HFFc6 (cell line): ENCODE results near the gene CDKN1B. TPM values are rescaled to one million over a fixed set of nuclear protein-coding genes. Genes with fewer than 3 reads are reported as not detected.
"Not testable (repeated sequence)": the region's sequence is repeated elsewhere in the genome, so short reads cannot be mapped to it uniquely, and the experiment has no call there.

Experiments used
- DNase-seq: peaks from one replicate; pipeline ENCODE4 v3.0.0-alpha.2; 2018
- H3K27ac Mint-ChIP-seq: 2 replicates; pipeline ENCODE4 v1.8.0; 2020; ENCODE audit warnings: mild to moderate bottlenecking, mixed read lengths
- H3K27me3 Mint-ChIP-seq: 2 replicates; pipeline ENCODE4 v1.8.0; 2021; ENCODE audit warnings: mild to moderate bottlenecking, moderate library complexity, mixed read lengths; ENCODE audit not compliant: insufficient read depth
- H3K36me3 Mint-ChIP-seq: 2 replicates; pipeline ENCODE4 v1.8.0; 2021; ENCODE audit warnings: low read depth, mixed read lengths
- H3K4me1 Mint-ChIP-seq: 2 replicates; pipeline ENCODE4 v1.8.0; 2020; ENCODE audit warnings: low read depth, mixed read lengths
- H3K4me3 Mint-ChIP-seq: 2 replicates; pipeline ENCODE4 v1.8.0; 2020; ENCODE audit warnings: mild to moderate bottlenecking, moderate library complexity, mixed read lengths
- H3K9me3 Mint-ChIP-seq: 2 replicates; pipeline ENCODE4 v1.8.0; 2020; ENCODE audit warnings: mild to moderate bottlenecking, mixed read lengths
- CTCF ChIP-seq: fragments of 200-600 bp; sonication (generic); IDR thresholded peaks from 2 replicates; pipeline ENCODE4 v1.5.0; 2021; ENCODE audit warnings: antibody characterized with exemption, mild to moderate bottlenecking
- total RNA-seq, 6 experiments: library from RNA; stranded (reverse); fragmentation: NEBNext Ultra II Directional; extraction: Animal tissue kit (Norgen Biotek cat#: 25700); gene quantifications; 2 replicates in 1 of 6; 3 replicates in 5 of 6; pipeline ENCODE4 v1.2.3, GENCODE V29; 2021

The CDKN1B gene
- total RNA-seq, 6 experiments from 2014 or later = 22.9 to 31.4 (median 29.7) TPM

- Mint-ChIP-seq H3K9me3 (no peaks in the 10 kb centered on the region), H3K4me1 (peaks cover 80% of the 10 kb centered on the region), H3K4me3 (peak overlapping the region; percentile 87; the same call in 1 of the 2 replicates)
Observed at GRCh38 chr12:12733118-12733517, 15.9 kb downstream of the CDKN1B start.

GRCh38 chr12:12734054-12734453 lies 16.9 kb downstream of the CDKN1B start:
- peak overlapping the region; percentile 87 for H3K4me3 Mint-ChIP-seq
- peaks cover 6% of the 10 kb centered on the region for H3K36me3 Mint-ChIP-seq
- peaks cover 78% of the 10 kb centered on the region for H3K4me1 Mint-ChIP-seq
- no peaks in the 10 kb centered on the region for H3K9me3 Mint-ChIP-seq
- no peaks in the 10 kb centered on the region; the same call in 1 of the 2 replicates for H3K27me3 Mint-ChIP-seq
- TF ChIP-seq CTCF = no peak
- H3K27ac Mint-ChIP-seq = peak overlapping the region; percentile 96
- DNase-seq = peak; percentile 58

More at GRCh38 chr12:12733118-12733517, 15.9 kb downstream of the CDKN1B start:
- Mint-ChIP-seq H3K36me3 (peaks cover 12% of the 10 kb centered on the region), H3K27ac (peak overlapping the region; percentile 96), H3K27me3 (no peaks in the 10 kb centered on the region; the same call in 1 of the 2 replicates)
- DNase-seq = no peak
- no peak for TF ChIP-seq CTCF

- H3K27ac Mint-ChIP-seq = peak overlapping the region; percentile 96
- peaks cover 5% of the 10 kb centered on the region; the same call in 1 of the 2 replicates for H3K36me3 Mint-ChIP-seq
- peak overlapping the region; percentile 87 for H3K4me3 Mint-ChIP-seq
- H3K4me1 Mint-ChIP-seq = peaks cover 79% of the 10 kb centered on the region
- no peaks in the 10 kb centered on the region for H3K9me3 Mint-ChIP-seq
- TF ChIP-seq CTCF = no peak
- H3K27me3 Mint-ChIP-seq = no peaks in the 10 kb centered on the region; the same call in 1 of the 2 replicates
- peak; percentile 66 for DNase-seq
Observed at GRCh38 chr12:12734561-12735071, 17.4 kb downstream of the CDKN1B start.

GRCh38 chr12:12735301-12735700 lies 18.1 kb downstream of the CDKN1B start:
- H3K4me3 Mint-ChIP-seq = peak overlapping the region; percentile 87
- peaks cover 74% of the 10 kb centered on the region for H3K4me1 Mint-ChIP-seq
- no peaks in the 10 kb centered on the region; the same call in 1 of the 2 replicates for H3K36me3 Mint-ChIP-seq
- peak overlapping the region; percentile 96 for H3K27ac Mint-ChIP-seq
- peak; percentile 88 for DNase-seq
- TF ChIP-seq CTCF = no peak
- H3K9me3 Mint-ChIP-seq = no peaks in the 10 kb centered on the region
- no peaks in the 10 kb centered on the region; the same call in 1 of the 2 replicates for H3K27me3 Mint-ChIP-seq

GRCh38 chr12:12736759-12737676 lies 19.9 kb downstream of the CDKN1B start:
- peak; percentile 94 for DNase-seq
- H3K9me3 Mint-ChIP-seq = no peaks in the 10 kb centered on the region
- peak overlapping the region; percentile 87 for H3K4me3 Mint-ChIP-seq
- TF ChIP-seq CTCF = peak; percentile 83
- H3K27me3 Mint-ChIP-seq = no peaks in the 10 kb centered on the region; the same call in 1 of the 2 replicates
- peak overlapping the region; percentile 96 for H3K27ac Mint-ChIP-seq
- H3K36me3 Mint-ChIP-seq = peaks cover 3% of the 10 kb centered on the region; the same call in 1 of the 2 replicates
- peaks cover 80% of the 10 kb centered on the region for H3K4me1 Mint-ChIP-seq

- Mint-ChIP-seq H3K27ac (peak overlapping the region; percentile 44), H3K4me1 (peaks cover 76% of the 10 kb centered on the region)
- H3K9me3 Mint-ChIP-seq, DNase-seq, H3K27me3 Mint-ChIP-seq, H3K4me3 Mint-ChIP-seq, H3K36me3 Mint-ChIP-seq: not testable (repeated sequence)
Observed at GRCh38 chr12:12738152-12738551, 21.0 kb downstream of the CDKN1B start.
